SK-N-MC (cell line): ENCODE results near the gene SPACA4.

Source experiments
- EZH2 ChIP-seq: fragments of 200-600 bp; sonication (generic); IDR thresholded peaks from one replicate; pipeline ENCODE4 v1.6.1; 2017; ENCODE audit warnings: antibody characterized with exemption
- POLR2AphosphoS5 ChIP-seq: IDR thresholded peaks from 2 replicates; pipeline ENCODE4 v1.6.1; 2012; ENCODE audit warnings: mild to moderate bottlenecking, low read depth, low read length, borderline replicate concordance

GRCh38 chr19:48624067-48624594, 17.6 kb downstream of the SPACA4 start:
- TF ChIP-seq EZH2, result no peak
- TF ChIP-seq POLR2AphosphoS5, result no peak; the same call in 1 of the 2 replicates
